ENCODE results near the gene CRIP3. TPM values are rescaled to one million over a fixed set of nuclear protein-coding genes. Genes with fewer than 3 reads are reported as not detected.

The CRIP3 gene
- total and polyA plus RNA-seq, 2 of the 13 experiments (the other 11 are each of a cell fraction or from before 2014, with no cell fraction given) = 6.3 to 9.3 TPM

DNA sequence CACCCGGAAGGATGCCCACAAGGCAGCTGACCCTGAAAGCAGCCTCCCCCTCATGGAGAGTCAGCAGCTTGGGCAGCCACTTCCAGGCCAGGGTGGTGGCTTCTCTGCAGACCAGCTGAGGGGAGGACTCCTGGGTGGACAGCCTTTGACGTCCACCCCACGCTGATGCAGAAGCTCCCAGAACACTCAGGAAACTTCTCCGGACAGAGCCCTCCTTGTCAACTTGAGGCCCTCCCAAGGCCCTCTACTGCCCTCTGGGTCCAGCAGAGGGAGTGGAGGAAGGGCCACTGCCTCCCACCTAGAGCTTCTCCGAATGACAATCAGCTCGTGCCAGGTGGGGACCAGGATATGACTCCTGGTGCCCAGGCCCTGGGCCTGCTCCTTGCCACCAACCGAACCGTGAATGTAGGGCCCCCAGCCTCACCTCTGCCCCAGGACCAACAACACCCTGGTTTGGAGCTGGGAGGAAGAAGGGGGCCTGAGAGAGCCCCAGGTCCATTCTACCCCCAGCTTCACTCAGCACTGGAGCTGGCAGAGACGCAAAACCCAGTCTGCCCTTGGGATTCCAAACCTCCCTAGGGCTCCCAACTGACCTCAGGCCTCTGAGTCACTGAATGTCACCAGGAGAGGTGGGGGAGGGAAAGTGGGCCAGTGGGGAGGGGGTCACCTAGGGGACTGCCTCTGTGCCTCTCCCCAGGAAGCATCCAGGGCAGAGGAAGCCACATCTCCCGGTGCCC, 21.5 kb downstream of the CRIP3 start (continued):
- TF ChIP-seq, protein P1, sequence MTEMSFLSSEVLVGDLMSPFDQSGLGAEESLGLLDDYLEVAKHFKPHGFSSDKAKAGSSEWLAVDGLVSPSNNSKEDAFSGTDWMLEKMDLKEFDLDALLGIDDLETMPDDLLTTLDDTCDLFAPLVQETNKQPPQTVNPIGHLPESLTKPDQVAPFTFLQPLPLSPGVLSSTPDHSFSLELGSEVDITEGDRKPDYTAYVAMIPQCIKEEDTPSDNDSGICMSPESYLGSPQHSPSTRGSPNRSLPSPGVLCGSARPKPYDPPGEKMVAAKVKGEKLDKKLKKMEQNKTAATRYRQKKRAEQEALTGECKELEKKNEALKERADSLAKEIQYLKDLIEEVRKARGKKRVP (CRISPR knock-in tag; IDR thresholded peaks at IDR 0.05) = no peak
- TF ChIP-seq, protein P2, sequence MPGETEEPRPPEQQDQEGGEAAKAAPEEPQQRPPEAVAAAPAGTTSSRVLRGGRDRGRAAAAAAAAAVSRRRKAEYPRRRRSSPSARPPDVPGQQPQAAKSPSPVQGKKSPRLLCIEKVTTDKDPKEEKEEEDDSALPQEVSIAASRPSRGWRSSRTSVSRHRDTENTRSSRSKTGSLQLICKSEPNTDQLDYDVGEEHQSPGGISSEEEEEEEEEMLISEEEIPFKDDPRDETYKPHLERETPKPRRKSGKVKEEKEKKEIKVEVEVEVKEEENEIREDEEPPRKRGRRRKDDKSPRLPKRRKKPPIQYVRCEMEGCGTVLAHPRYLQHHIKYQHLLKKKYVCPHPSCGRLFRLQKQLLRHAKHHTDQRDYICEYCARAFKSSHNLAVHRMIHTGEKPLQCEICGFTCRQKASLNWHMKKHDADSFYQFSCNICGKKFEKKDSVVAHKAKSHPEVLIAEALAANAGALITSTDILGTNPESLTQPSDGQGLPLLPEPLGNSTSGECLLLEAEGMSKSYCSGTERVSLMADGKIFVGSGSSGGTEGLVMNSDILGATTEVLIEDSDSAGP (CRISPR knock-in tag; IDR thresholded peaks at IDR 0.05; ENCODE audit: borderline replicate concordance) = 0 out of 2 replicates have a peak, but pooled peaks have one; percentile 18
- TF ChIP-seq, protein P3, sequence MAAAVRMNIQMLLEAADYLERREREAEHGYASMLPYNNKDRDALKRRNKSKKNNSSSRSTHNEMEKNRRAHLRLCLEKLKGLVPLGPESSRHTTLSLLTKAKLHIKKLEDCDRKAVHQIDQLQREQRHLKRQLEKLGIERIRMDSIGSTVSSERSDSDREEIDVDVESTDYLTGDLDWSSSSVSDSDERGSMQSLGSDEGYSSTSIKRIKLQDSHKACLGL (CRISPR knock-in tag; IDR thresholded peaks at IDR 0.05) = 0 out of 2 replicates have a peak, but pooled peaks have one; percentile 8
- TF ChIP-seq, protein P4, sequence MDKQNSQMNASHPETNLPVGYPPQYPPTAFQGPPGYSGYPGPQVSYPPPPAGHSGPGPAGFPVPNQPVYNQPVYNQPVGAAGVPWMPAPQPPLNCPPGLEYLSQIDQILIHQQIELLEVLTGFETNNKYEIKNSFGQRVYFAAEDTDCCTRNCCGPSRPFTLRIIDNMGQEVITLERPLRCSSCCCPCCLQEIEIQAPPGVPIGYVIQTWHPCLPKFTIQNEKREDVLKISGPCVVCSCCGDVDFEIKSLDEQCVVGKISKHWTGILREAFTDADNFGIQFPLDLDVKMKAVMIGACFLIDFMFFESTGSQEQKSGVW (CRISPR knock-in tag; IDR thresholded peaks at IDR 0.05; ENCODE audit: borderline replicate concordance) = no peak
- TF ChIP-seq, protein P5, sequence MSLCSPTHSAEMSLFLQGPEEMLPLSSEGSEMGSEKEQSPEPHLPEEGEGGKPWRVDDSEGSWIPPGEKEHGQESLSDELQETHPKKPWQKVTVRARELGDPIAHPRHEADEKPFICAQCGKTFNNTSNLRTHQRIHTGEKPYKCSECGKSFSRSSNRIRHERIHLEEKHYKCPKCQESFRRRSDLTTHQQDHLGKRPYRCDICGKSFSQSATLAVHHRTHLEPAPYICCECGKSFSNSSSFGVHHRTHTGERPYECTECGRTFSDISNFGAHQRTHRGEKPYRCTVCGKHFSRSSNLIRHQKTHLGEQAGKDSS (CRISPR knock-in tag; IDR thresholded peaks at IDR 0.05; ENCODE audit: borderline replicate concordance, low read depth) = no peak; the same call in 1 of the 2 replicates
- TF ChIP-seq FLYWCH1 (CRISPR knock-in tag; IDR thresholded peaks at IDR 0.05) (no peak), ZNF776 (CRISPR knock-in tag; IDR thresholded peaks at IDR 0.05) (no peak), HOXA7 (CRISPR knock-in tag; IDR thresholded peaks at IDR 0.05) (no peak), SP1 (IDR thresholded peaks at IDR 0.05) (no peak), SP1 (CRISPR knock-in tag; IDR thresholded peaks at IDR 0.05) (no peak), HNRNPH1 (optimal IDR thresholded peaks at IDR 0.05; ENCODE audit: low read depth, low read length) (no peak), THYN1 (CRISPR knock-in tag; IDR thresholded peaks at IDR 0.05; ENCODE audit: borderline replicate concordance, low read depth) (no peak), ZNF3 (CRISPR knock-in tag; IDR thresholded peaks at IDR 0.05) (no peak), TBL1XR1 (IDR thresholded peaks at IDR 0.05; ENCODE audit: borderline replicate concordance, low read length, partially characterized antibody) (no peak)
- TF ChIP-seq, protein P6, sequence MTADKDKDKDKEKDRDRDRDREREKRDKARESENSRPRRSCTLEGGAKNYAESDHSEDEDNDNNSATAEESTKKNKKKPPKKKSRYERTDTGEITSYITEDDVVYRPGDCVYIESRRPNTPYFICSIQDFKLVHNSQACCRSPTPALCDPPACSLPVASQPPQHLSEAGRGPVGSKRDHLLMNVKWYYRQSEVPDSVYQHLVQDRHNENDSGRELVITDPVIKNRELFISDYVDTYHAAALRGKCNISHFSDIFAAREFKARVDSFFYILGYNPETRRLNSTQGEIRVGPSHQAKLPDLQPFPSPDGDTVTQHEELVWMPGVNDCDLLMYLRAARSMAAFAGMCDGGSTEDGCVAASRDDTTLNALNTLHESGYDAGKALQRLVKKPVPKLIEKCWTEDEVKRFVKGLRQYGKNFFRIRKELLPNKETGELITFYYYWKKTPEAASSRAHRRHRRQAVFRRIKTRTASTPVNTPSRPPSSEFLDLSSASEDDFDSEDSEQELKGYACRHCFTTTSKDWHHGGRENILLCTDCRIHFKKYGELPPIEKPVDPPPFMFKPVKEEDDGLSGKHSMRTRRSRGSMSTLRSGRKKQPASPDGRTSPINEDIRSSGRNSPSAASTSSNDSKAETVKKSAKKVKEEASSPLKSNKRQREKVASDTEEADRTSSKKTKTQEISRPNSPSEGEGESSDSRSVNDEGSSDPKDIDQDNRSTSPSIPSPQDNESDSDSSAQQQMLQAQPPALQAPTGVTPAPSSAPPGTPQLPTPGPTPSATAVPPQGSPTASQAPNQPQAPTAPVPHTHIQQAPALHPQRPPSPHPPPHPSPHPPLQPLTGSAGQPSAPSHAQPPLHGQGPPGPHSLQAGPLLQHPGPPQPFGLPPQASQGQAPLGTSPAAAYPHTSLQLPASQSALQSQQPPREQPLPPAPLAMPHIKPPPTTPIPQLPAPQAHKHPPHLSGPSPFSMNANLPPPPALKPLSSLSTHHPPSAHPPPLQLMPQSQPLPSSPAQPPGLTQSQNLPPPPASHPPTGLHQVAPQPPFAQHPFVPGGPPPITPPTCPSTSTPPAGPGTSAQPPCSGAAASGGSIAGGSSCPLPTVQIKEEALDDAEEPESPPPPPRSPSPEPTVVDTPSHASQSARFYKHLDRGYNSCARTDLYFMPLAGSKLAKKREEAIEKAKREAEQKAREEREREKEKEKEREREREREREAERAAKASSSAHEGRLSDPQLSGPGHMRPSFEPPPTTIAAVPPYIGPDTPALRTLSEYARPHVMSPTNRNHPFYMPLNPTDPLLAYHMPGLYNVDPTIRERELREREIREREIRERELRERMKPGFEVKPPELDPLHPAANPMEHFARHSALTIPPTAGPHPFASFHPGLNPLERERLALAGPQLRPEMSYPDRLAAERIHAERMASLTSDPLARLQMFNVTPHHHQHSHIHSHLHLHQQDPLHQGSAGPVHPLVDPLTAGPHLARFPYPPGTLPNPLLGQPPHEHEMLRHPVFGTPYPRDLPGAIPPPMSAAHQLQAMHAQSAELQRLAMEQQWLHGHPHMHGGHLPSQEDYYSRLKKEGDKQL (CRISPR knock-in tag; IDR thresholded peaks at IDR 0.05; ENCODE audit: low read depth) = no peak
- TF ChIP-seq, protein P7, sequence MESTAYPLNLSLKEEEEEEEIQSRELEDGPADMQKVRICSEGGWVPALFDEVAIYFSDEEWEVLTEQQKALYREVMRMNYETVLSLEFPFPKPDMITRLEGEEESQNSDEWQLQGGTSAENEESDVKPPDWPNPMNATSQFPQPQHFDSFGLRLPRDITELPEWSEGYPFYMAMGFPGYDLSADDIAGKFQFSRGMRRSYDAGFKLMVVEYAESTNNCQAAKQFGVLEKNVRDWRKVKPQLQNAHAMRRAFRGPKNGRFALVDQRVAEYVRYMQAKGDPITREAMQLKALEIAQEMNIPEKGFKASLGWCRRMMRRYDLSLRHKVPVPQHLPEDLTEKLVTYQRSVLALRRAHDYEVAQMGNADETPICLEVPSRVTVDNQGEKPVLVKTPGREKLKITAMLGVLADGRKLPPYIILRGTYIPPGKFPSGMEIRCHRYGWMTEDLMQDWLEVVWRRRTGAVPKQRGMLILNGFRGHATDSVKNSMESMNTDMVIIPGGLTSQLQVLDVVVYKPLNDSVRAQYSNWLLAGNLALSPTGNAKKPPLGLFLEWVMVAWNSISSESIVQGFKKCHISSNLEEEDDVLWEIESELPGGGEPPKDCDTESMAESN (CRISPR knock-in tag; conservative IDR thresholded peaks at IDR 0.05) = no peak
